SK-N-SH (cell line): ENCODE results near the gene FOXP1.

Source experiments
- EP300 ChIP-seq, 2 experiments: IDR thresholded peaks; 2 replicates each; pipeline versions ENCODE4 v1.4.0 to v1.6.1; 2012; ENCODE audit warnings: borderline replicate concordance in 1 of 2, low read depth in 1 of 2, low read length in 1 of 2
- MXI1 ChIP-seq: IDR thresholded peaks from 2 replicates; pipeline ENCODE4 v1.6.1; 2012; ENCODE audit warnings: mild to moderate bottlenecking, low read depth, low read length, improper control_type of control experiment
- NFIC ChIP-seq: IDR thresholded peaks from 2 replicates; pipeline ENCODE4 v1.4.0; 2012; ENCODE audit warnings: borderline replicate concordance
- YY1 ChIP-seq: IDR thresholded peaks from 2 replicates; pipeline ENCODE4 v1.4.0; 2012; ENCODE audit warnings: low read depth, mild to moderate bottlenecking
- TF ChIP-seq, protein P1 (sequence below): fragments of 200-600 bp; sonication (generic); IDR thresholded peaks from 2 replicates; pipeline ENCODE4 v1.6.1; 2017; ENCODE audit warnings: antibody characterized with exemption, mild to moderate bottlenecking, moderate library complexity
- TF ChIP-seq, protein P2 (sequence below): IDR thresholded peaks from 2 replicates; pipeline ENCODE4; 2012

DNA sequence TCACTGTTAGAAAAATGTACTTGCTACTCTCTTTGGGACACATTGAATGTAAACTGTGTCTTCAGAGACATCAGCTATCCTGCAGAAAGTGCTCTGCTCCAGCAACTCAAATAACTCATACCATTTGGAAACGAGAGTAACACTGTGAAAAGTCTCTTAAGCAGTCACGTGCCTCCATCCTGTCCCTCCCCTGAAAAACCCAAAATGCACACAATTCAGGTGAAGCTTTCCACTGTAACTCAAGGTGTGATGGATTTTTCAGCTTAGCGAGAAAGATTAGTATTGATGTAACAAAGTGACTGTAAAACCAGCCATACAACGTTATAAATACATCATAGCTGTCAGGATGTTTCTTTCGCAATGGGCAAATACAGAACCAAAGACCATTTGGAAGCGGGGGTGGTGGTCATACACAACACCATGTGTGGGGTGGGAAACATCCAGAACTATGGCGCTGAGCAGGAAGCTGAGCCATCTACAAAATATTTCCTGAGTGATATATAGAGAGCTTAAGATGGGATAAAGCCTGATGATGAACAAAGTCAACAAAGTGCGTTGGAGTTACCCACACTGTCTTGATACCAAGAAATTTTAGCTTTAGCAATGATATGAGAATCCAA, 332.3 kb downstream of the FOXP1 start:
- no peak for TF ChIP-seq NFIC
- TF ChIP-seq, protein P1, sequence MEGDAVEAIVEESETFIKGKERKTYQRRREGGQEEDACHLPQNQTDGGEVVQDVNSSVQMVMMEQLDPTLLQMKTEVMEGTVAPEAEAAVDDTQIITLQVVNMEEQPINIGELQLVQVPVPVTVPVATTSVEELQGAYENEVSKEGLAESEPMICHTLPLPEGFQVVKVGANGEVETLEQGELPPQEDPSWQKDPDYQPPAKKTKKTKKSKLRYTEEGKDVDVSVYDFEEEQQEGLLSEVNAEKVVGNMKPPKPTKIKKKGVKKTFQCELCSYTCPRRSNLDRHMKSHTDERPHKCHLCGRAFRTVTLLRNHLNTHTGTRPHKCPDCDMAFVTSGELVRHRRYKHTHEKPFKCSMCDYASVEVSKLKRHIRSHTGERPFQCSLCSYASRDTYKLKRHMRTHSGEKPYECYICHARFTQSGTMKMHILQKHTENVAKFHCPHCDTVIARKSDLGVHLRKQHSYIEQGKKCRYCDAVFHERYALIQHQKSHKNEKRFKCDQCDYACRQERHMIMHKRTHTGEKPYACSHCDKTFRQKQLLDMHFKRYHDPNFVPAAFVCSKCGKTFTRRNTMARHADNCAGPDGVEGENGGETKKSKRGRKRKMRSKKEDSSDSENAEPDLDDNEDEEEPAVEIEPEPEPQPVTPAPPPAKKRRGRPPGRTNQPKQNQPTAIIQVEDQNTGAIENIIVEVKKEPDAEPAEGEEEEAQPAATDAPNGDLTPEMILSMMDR, result no peak
- no peak for TF ChIP-seq MXI1
- TF ChIP-seq YY1, result no peak
- TF ChIP-seq, protein P2, sequence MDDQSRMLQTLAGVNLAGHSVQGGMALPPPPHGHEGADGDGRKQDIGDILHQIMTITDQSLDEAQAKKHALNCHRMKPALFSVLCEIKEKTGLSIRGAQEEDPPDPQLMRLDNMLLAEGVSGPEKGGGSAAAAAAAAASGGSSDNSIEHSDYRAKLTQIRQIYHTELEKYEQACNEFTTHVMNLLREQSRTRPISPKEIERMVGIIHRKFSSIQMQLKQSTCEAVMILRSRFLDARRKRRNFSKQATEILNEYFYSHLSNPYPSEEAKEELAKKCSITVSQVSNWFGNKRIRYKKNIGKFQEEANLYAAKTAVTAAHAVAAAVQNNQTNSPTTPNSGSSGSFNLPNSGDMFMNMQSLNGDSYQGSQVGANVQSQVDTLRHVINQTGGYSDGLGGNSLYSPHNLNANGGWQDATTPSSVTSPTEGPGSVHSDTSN, result peak; percentile 48; the same call in 1 of the 2 replicates
- TF ChIP-seq EP300 (IDR thresholded peaks at IDR 0.05; ENCODE audit: borderline replicate concordance in 1 of 2, low read depth in 1 of 2, low read length in 1 of 2), result peak in 1 of 2 experiments; percentile 49; a peak in 1 of 4 replicates
